Gastrocnemius medialis (tissue), 4 donors: ENCODE results near the gene ZFP69B. TPM values are rescaled to one million over a fixed set of nuclear protein-coding genes. Genes with fewer than 3 reads are reported as not detected.

ENCODE experiments used
- ATAC-seq, 2 donors: fragments of 150-250 bp; one replicate each; pipeline ENCODE4 v1.9.1; 2016
- DNase-seq, 2 donors: peaks; one replicate each; pipeline ENCODE4 v3.0.0-alpha.2; 2019
- H3K27ac ChIP-seq, 4 donors: fragments of 200-600 bp; sonication (generic); 1 replicate in 1 of 4; 2 replicates in 3 of 4; pipeline ENCODE4 v1.5.1; 2016 to 2018; ENCODE audit warnings: mild to moderate bottlenecking in 2 of 4, moderate library complexity in 1 of 4
- H3K27me3 ChIP-seq, 3 donors: fragments of 200-600 bp; sonication (generic) in 2 of 3; 1 replicate in 1 of 3; 2 replicates in 2 of 3; pipeline versions ENCODE4 v1.5.1 to v1.6.0; 2016 to 2019; ENCODE audit warnings: mild to moderate bottlenecking in 1 of 3, moderate library complexity in 1 of 3
- H3K36me3 ChIP-seq, 2 donors: fragments of 200-600 bp; sonication (generic) in 1 of 2; one replicate each; pipeline ENCODE4 v1.5.1; 2017 to 2018
- H3K4me1 ChIP-seq, 2 donors: fragments of 200-600 bp; sonication (generic) in 1 of 2; one replicate each; pipeline ENCODE4 v1.5.1; 2016 to 2017; ENCODE audit warnings: mild to moderate bottlenecking in 2 of 2
- H3K4me3 ChIP-seq, 4 donors: fragments of 200-600 bp; sonication (generic) in 3 of 4; 1 replicate in 1 of 4; 2 replicates in 3 of 4; pipeline ENCODE4 v1.5.1; 2016 to 2019; ENCODE audit warnings: mild to moderate bottlenecking in 2 of 4
- H3K9me3 ChIP-seq, 3 donors: fragments of 200-600 bp; sonication (generic) in 2 of 3; 1 replicate in 1 of 3; 2 replicates in 2 of 3; pipeline ENCODE4 v1.5.1; 2016 to 2019
- POLR2A ChIP-seq, 2 donors: fragments of 450-650 bp; IDR thresholded peaks; one replicate each; pipeline ENCODE4 v1.6.1; 2017; ENCODE audit warnings: antibody characterized with exemption in 2 of 2, mild to moderate bottlenecking in 2 of 2, moderate library complexity in 2 of 2
- in situ Hi-C, 4 donors: fragments of 200-750 bp; cut with MboI; loops; one replicate each; pipeline versions ENCODE4 v1.15.0 to v1.8.0; 2017; ENCODE audit warnings: low sequenced_read_pairs in 4 of 4
- intact Hi-C: fragments of 100-400 bp; cut with DNase I; formaldehyde crosslinking; loops from one replicate; pipeline ENCODE4 v1.15.1; 2023; ENCODE audit warnings: low total_unique reads
- total RNA-seq, 4 donors: library from RNA; depleted of rRNA; stranded (reverse); fragments of >200 nt; gene quantifications; one replicate each; pipeline versions ENCODE4 v1.1.0 to v1.2.3, GENCODE V29; 2016
- TF ChIP-seq, protein P1 (sequence below), 5 experiments: fragments of 450-650 bp in 3 of 5; fragments of 200-600 bp in 2 of 5; sonication (generic) in 2 of 5; IDR thresholded peaks in 4 of 5; conservative IDR thresholded peaks in 1 of 5; 1 replicate in 4 of 5; 2 replicates in 1 of 5; pipeline ENCODE4 v1.5.1; 2016 to 2019; ENCODE audit warnings: antibody characterized with exemption in 5 of 5, mild to moderate bottlenecking in 3 of 5, moderate library complexity in 3 of 5

The ZFP69B gene
- total RNA-seq, 4 donors from 2014 or later = 0.20 to 0.36 (median 0.35) TPM; not detected in 1

DNA sequence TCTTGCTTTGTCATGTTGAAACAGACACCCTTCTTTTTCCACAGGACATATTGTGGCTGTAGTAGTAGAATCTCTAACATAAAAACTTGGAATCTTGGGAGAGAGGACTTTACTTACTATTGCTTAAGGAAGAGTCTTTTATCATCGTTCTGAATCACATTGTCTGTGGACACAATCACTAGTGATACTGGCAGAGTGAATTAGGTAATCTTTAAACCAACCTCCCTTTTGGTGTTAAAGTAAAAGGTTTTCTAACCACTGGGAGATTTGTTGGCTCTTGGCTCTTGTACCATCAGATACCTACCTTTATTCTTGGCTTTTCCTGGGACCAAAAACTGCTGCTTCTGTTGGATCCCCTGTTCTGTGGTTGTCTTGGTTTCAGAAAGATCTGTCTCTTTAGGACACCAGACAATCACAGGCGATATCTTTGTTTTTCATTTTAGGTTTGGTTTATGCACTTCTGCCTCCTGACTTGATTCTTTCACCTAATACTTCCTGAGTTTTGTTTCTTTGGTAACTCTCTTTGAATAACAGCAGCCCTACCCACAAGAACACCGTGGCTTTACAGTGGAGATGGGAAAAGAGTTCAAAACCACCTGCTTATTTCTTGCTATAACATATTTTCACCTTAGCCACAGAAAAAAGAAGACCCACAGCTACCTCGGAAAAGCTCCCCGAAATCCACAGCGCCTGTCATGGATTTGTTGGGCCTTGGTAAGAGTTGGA is 36.6 kb upstream of the ZFP69B start:
- DNase-seq = no peak
- Histone ChIP-seq H3K4me3 (no peak overlapping the region), H3K27ac (no peak overlapping the region), H3K9me3 (no peaks in the 10 kb centered on the region), H3K36me3 (peaks cover 4 to 54% of the 10 kb centered on the region in 2 donors), H3K4me1 (no peaks in the 10 kb centered on the region), H3K27me3 (no peaks in the 10 kb centered on the region)
- in situ Hi-C loops = no loop called here
- intact Hi-C loops = no loop called here
- TF ChIP-seq POLR2A (IDR thresholded peaks at IDR 0.05) = no peak
- TF ChIP-seq, protein P1, sequence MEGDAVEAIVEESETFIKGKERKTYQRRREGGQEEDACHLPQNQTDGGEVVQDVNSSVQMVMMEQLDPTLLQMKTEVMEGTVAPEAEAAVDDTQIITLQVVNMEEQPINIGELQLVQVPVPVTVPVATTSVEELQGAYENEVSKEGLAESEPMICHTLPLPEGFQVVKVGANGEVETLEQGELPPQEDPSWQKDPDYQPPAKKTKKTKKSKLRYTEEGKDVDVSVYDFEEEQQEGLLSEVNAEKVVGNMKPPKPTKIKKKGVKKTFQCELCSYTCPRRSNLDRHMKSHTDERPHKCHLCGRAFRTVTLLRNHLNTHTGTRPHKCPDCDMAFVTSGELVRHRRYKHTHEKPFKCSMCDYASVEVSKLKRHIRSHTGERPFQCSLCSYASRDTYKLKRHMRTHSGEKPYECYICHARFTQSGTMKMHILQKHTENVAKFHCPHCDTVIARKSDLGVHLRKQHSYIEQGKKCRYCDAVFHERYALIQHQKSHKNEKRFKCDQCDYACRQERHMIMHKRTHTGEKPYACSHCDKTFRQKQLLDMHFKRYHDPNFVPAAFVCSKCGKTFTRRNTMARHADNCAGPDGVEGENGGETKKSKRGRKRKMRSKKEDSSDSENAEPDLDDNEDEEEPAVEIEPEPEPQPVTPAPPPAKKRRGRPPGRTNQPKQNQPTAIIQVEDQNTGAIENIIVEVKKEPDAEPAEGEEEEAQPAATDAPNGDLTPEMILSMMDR (IDR thresholded peaks at IDR 0.05 in 4 of 5, conservative IDR thresholded peaks at IDR 0.05 in 1 of 5) = no peak
- ATAC-seq = no peak

DNA sequence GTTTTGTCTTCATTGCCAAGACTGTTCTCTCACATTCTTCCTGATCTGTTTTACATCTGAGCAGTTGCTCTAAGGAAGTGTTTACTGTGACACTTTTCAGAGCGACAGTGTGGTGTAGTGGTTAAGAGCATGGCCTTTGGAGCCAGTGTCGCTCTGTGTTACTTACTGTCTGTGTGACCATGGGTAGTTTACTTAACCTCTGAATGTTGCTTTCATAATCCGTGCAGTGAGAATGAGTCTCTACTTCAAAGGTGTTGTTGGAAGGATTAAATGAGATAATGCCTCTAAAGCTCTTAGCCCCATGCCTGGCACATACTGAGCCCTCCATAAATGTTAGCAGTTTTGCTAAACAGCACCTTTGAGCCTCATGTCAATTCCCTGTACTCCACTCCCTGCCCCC is 35.9 kb upstream of the ZFP69B start:
- Histone ChIP-seq H3K4me1 (no peaks in the 10 kb centered on the region), H3K36me3 (peaks cover 4 to 49% of the 10 kb centered on the region in 2 donors), H3K27ac (no peak overlapping the region), H3K4me3 (no peak overlapping the region), H3K9me3 (no peaks in the 10 kb centered on the region), H3K27me3 (no peaks in the 10 kb centered on the region)
- no peak for DNase-seq
- no peak for ATAC-seq
- intact Hi-C loops (no loop called here), in situ Hi-C loops (no loop called here)
- no peak for TF ChIP-seq POLR2A (IDR thresholded peaks at IDR 0.05)
- TF ChIP-seq, protein P1 (IDR thresholded peaks at IDR 0.05 in 4 of 5, conservative IDR thresholded peaks at IDR 0.05 in 1 of 5) = no peak

DNA sequence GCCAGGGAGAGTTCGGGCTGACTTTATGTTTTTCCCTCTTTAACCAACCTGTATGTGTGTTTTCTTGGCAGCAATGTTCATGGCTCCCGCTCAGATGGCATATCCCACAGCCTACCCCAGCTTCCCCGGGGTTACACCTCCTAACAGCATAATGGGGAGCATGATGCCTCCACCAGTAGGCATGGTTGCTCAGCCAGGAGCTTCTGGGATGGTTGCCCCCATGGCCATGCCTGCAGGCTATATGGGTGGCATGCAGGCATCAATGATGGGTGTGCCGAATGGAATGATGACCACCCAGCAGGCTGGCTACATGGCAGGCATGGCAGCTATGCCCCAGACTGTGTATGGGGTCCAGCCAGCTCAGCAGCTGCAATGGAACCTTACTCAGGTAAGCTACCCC is 33.6 kb upstream of the ZFP69B start:
- in situ Hi-C loops (no loop called here), intact Hi-C loops (no loop called here)
- no peaks in the 10 kb centered on the region for H3K9me3 ChIP-seq
- H3K36me3 ChIP-seq = peaks cover 4 to 45% of the 10 kb centered on the region in 2 donors
- TF ChIP-seq POLR2A (IDR thresholded peaks at IDR 0.05) = no peak
- TF ChIP-seq, protein P1 (IDR thresholded peaks at IDR 0.05 in 4 of 5, conservative IDR thresholded peaks at IDR 0.05 in 1 of 5) = no peak
- ATAC-seq = no peak
- H3K27me3 ChIP-seq = no peaks in the 10 kb centered on the region
- H3K4me1 ChIP-seq = no peaks in the 10 kb centered on the region
- H3K27ac ChIP-seq = no peak overlapping the region
- no peak for DNase-seq
- no peak overlapping the region for H3K4me3 ChIP-seq

DNA sequence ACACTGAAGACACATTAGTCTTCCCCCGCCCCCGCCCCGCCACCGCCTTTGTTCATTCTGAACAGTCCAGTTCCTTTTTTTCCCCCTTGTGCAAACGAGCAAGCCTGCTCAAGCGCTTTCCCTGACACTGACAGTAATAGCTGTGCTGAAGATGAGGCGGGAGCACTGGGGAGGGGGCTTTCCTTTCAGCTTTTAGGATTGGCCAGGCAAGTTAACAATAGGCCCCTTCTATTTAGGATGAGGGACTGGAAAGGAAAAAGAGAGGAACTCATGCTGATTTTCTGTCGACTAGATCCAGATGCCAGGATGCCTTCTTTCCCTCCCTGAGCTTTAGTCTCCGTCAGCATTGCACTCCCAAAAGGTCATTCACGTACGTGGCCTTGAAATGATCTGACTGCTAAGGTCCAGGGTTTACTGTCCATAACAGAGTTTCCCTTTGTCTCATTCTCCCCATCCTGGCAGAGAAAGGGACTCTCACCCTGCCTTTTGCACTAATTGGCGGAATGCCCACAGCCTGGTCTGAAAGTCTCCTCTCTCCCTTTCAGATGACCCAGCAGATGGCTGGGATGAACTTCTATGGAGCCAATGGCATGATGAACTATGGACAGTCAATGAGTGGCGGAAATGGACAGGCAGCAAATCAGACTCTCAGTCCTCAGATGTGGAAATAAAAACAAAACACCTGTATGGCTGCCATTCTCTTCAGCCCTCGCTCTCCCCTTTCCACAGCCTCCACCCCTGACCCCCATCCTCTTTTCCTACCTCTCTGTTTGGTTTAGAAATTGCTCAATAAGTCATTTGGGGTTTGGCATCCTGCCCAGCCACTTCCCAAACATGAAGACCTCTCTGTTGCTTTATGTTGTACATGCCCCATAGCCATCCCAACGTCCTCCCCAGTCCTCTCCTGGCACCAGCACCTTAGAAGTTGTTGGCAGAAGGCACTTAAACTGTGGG is 28.6 kb upstream of the ZFP69B start:
- no peak for TF ChIP-seq POLR2A (IDR thresholded peaks at IDR 0.05)
- TF ChIP-seq, protein P1 (IDR thresholded peaks at IDR 0.05 in 4 of 5, conservative IDR thresholded peaks at IDR 0.05 in 1 of 5) = no peak
- DNase-seq (no peak), ATAC-seq (no peak)
- no peaks in the 10 kb centered on the region for H3K27me3 ChIP-seq
- intact Hi-C loops = no loop called here
- H3K27ac ChIP-seq = no peak overlapping the region
- no peaks in the 10 kb centered on the region for H3K9me3 ChIP-seq
- H3K4me1 ChIP-seq = peaks cover 8 to 9% of the 10 kb centered on the region in 2 donors
- H3K4me3 ChIP-seq = no peak overlapping the region
- in situ Hi-C loops = no loop called here
- H3K36me3 ChIP-seq = peaks cover 0 to 33% of the 10 kb centered on the region in 2 donors
